GM21825 (cell line): ENCODE measurements around the gene MDFIC2.
A peak's percentile ranks its signal among the peaks of the same experiment; 100 is the strongest.
"Not testable (repeated sequence)": the region's sequence is repeated elsewhere in the genome, so short reads cannot be mapped to it uniquely, and the experiment has no call there.

Experiments
- ATAC-seq: cut with Tn5 transposase; IDR thresholded peaks from one replicate; pipeline ENCODE4 v1.9.1; 2021; ENCODE audit warnings: mild to moderate bottlenecking, moderate library complexity; ENCODE audit not compliant: unreplicated experiment

MDFIC2 gene

DNA sequence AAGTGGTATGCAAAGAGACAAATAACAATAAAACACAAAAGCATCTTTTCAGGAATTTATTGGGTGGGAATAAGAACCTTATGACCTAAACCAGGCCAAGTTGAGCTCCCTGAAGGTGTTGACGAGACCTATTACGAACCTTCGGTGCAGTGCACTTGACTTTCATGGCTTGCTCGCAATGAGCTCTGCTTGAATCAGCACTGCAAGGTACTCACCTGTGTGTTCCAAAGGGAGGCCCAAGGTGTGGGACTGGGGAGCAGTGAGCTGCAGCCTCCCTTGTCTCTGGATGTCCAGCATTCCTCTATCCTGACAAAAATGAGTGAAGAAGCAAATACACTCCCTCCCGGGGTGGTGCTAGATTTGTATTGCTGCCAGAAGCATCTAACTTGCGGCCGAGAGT lies at the start of gene MDFIC2:
TSS of gene MDFIC2 (minus strand) at position 303 of the 400 bp plus-strand sequence. CDS start 665 bp downstream, outside the sequence.
- no peak for ATAC-seq

DNA sequence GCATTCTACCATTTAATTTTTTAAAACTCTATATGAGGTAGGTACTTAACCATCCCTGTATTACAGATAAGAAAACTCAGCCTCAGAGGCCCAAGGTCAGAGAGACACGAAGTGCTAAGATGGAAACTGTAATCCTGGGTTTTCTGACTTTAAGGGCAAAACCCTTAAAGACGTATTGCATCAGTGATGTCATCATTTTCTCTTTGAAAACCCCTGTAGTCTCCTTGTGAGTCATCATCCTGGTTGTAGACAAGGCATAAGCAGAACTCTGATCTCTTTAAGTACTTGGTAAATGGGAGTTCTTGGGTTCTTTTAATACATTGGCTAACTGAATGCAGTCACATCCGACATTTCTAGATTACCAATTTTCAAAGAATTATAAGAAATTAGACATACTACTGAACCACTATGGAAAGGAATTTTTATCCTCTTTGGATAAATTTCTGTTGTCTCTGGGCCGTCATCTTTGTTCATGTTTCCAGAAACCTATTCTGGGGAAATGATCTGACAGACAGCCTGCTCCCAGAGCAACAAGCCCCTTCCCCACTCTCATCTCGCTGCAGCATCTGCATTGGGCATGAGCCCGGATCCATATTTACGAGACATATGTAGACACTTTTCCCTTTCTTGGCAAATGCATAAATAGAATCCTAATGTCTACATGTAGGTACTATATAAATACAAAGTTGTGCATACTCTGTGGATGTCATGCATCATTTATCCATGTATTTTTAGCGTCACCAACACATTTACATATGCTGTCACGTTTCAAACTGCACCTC lies 48.7 kb upstream of the MDFIC2 start:
- peak; percentile 85 for ATAC-seq

DNA sequence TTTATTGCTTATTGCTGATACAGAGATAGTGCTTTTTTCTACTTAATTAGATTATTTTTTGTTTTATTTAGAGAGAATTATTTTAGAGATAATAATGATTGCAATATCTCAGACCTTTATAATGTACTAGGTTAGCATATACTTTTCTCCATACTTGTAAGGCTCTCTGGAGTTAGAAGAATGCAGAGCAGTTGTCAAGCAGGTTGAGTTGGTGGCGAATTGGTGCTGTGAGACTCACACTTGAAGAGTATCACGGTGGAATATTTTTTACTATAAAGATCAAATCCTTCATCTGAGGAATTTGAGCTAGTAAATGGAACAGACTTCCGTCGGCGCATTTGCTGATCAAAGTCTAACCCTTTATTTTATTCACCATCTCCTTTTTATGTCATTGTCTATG lies 47.3 kb upstream of the MDFIC2 start:
- ATAC-seq = no peak

DNA sequence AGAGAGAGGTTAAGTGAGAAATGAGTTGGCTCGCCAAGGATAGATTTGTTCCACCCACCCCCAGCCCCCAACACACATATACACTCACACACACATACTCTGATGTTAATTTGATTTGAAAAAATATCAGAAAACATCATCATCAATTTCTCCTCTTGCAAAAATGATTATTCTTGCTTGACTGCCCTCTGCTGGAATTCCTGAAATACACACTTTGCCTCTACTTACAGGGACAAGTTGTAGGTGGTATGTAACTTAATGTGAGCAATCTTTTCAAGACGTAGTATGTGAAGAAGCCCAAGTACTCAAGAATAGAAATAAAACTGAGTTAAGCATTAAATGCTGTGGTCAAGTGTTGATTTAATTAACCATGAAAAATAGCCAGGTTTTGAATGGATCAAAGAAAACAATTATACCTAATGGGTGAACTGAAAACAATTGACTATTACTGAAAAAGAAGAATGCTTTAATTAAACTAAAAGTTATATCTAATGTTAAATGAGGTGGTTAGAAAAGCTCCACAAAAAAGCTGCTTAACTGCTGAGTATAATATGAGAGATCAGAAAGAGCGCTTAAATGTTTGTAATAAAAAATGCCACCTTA lies 46.6 kb upstream of the MDFIC2 start:
- no peak for ATAC-seq

DNA sequence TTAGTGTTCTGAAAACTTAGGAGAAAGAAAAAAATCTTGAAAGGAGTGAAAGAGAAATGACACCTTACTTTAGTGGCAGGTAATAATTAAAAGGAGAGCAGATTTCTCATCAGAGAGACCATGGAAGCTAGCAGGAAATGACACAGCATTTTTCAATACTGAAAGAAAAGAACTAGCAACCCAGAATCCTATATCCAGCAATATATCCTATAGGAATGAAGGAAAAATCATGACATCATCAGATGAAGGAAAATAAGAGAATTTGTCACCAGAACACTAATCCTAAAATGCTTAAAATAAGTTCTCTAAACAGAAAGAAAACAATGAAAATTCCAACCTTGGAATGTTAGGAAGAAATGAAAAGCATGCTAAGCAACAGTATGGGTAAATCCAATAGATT lies 39.8 kb upstream of the MDFIC2 start:
- ATAC-seq = no peak

DNA sequence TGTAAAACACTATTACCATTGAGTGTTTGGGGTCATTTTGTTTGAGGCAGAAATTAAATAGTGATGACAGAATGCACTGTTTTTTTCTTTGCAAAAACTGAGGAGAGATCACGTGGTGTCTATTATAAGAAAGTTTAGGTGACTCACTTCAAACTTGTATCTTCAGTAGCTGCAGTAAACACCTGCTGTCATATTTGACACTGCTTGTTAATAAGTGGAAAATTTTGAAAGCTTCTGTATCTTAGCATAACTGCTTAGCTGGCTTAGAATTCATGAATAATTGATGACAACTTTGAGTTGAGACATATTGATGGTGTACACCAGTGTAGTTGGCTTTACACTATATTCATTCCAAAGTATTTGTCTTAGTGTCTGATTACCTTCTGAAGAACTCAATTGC lies 29.7 kb upstream of the MDFIC2 start:
- no peak for ATAC-seq

DNA sequence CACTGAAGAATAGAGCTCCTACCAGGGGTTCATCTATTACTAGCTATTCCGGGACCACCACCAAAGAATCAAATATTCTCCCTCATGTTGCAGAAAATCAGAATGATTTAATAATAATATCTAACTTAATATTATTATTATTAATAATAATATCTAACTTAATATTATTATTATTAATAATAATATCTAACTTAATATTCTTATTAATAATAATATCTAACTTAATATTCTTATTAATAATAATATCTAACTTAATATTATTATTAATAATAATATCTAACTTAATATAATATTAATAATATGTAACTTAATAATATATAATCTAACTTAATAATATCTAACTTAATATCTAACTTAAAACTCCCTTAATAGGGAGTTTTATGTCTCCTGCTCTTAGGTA lies 24.4 kb upstream of the MDFIC2 start:
- not testable (repeated sequence) for ATAC-seq

DNA sequence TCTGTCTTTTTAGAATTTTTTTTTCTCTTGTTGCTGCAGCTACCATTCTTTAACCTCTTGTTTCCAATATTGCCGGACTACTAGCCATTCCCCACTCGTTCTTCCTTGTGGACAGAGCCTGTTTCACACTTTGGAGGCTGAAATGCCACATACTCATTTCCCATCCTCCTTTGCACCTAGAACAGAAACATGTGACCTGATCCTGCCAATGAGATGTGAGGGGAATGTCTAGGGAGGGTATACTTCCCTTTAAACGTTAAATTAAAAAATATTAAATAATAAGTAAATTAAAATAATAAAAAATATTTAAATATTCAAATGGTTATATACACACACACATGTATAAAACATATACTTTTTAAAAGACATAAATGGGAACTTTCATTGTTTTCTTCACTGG lies 20.6 kb upstream of the MDFIC2 start:
- ATAC-seq = no peak

DNA sequence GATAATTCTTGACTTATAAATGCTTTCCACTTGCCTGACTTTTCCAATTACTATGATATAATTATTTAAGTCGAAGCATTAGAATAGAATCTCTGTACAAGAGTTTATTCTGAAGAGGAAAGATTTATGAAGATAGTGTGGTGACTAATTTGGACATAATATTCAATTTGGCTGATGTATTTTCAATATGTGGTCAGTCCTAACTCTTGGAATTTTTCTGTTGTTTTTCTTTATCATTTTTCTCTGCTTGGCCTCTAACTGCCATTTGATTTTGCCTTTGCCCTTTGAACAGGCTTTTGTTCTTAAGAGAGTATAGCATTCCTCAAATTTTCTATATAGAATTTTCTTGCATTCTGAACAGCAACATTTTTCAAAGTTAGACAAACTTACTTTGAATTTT lies 2.6 kb upstream of the MDFIC2 start:
- no peak for ATAC-seq

DNA sequence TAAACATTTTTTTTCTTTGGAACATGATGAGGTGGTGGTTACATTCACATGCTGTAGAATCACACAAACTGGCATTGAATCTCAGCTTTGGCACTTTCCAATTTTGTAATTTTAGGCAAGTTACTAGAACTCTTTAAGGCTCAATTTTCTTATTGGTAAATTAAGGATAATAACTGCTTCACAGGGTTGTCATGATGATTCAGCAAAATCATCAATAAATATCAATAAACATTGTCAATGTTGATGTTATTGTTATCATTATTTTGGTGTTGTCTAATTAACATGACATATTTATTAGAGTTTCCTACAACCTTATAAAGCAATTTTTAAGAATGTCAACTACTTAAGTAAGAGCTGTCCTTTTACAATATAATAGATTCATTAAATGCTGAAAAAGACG lies 1.6 kb downstream of the MDFIC2 start:
- no peak for ATAC-seq

DNA sequence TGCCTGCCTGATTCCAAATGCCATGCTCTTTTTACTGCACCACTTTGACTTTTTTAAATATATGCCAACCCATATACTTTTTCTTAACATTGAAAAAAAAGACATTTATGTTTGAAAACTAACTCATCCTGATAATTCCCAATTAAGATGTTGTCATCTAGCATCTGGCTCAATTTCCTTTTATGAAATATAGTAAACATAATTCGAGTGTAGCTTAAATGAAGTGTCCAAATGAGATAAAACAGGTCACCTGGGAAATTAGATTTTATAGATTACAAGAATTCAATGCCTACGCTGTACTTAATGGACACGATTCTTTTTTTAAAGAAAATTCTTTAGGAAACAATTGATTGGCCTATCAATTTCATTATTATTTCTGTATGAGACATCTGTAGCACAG lies 2.8 kb downstream of the MDFIC2 start:
- no peak for ATAC-seq

DNA sequence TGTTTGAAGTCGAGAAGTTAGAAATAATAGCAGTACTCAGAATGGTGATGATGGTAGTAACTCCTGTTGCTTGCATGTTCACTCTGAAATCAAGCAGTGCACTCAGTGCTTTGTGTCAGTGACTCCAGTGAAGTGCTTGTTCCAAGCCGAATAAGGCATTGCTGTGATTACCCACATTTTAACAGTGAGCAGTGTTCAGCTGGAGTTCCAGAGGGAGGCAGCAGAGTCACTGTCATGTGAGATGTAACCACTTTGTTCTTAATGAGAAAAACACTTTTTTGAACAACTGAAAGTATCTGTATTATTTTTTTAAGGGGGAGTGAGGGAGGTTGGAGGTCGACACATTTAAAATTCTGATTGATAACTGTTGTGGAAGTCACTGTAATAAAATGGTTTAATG lies 3.7 kb downstream of the MDFIC2 start:
- ATAC-seq = no peak

DNA sequence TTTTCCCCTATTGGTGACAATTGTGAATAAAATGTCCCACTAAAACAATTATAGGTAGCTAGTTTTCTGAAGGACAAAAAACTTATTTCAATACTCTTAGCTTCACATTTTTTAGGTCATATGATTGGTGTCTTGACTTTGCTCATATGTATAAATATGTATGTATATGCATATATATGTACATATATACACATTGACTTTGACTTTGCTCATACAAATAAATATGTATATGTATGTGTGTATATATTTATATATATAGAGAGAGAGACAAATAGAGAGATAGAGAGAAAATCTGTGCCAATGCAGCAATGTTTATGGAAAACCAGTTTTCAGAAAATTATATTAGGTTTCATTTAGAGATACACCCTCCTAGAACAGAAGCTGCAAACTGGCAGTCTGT lies 5.7 kb downstream of the MDFIC2 start:
- no peak for ATAC-seq

DNA sequence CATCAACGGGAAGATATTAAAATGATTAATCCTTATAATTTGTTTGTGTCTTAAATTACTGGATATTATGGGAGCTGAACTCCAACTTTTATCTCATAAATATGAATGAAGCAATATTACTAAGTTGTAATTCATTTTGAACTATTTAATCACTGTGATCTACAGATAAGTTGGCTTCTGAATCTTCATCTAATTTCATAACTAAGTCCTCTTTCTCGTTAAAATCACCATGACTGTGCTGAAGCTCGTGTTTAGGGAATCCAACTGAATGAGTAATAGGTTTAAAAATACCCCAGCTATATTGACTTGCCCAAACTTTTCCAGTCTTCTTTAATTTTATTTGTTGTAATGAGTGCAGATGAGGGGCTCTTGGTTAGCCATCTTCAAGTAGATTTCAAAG lies 14.1 kb downstream of the MDFIC2 start:
- no peak for ATAC-seq

DNA sequence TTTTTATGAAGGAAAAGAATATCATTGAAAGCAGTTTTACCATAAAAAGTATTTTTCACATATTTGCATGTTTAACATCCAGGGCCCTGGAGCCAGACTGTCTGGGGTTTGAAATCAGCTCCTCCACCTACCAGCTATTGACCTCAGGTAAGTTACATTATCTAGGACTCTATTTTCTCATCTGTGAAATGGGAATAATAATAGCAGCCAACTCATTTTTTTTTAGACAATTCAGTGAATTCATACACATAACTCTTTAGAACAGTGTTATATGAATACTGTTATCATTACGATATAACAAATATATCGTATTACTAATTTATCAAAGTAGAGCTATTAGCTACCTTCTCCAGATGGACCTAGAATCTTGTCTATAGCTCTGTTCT lies 21.3 kb downstream of the MDFIC2 start:
- no peak for ATAC-seq

DNA sequence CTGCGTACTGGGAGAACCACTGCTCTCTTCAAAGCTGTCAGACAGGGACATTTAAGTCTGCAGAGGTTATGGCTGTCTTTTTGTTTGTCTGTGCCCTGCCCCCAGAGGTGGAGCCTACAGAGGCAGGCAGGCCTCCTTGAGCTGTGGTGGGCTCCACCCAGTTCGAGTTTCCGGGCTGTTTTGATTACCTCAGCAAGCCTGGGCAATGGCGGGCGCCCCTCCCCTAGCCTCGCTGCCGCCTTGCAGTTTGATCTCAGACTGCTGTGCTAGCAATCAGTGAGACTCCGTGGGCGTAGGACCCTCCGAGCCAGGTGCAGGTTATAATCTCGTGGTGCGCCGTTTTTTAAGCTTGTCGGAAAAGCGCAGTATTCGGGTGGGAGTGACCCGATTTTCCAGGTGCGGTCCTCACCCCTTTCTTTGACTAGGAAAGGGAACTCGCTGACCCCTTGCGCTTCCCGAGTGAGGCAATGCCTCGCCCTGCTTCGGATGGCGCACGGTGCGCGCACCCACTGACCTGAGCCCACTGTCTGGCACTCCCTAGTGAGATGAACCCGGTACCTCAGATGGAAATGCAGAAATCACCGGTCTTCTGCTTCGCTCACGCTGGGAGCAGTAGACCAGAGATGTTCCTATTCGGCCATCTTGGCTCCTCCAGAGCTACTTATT lies 21.9 kb downstream of the MDFIC2 start:
- ATAC-seq = not testable (repeated sequence)

DNA sequence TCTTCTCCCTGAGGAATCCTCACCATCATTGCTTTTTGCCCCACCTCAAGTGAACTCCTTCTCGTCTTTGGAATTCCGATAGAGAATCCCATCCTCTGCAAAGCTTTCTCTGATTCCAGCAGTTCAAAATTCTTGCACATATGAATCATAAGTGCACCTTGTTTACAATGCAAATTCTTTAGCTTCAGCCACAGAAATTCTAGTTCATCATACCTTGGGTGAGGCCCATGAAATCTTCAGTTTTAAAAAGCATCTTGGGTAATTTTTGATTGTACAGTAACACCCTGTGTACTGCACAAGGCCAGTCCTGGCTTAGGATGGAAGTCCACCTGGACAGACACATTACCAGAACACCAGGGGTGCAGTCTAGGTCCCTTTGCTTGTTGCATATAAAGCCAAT lies 30.8 kb downstream of the MDFIC2 start:
- ATAC-seq = no peak

DNA sequence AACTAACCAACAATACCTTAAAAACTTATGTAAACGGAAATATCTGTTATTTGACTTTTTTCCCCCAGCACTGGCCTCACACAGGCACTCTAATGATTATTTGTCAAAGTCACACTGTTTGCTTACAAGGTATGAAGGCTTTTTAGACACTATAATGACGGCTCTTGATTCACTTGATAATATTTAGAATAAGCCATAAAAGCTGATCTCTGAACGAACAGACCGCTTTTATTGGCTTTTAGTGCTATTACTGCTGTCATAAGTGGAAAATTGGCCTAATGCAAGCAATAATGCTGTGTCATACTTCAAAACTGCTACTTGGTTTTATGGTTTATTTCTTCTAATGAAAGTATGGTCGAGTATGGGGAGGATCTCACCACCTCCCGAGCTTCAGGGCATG lies 35.1 kb downstream of the MDFIC2 start:
- no peak for ATAC-seq

DNA sequence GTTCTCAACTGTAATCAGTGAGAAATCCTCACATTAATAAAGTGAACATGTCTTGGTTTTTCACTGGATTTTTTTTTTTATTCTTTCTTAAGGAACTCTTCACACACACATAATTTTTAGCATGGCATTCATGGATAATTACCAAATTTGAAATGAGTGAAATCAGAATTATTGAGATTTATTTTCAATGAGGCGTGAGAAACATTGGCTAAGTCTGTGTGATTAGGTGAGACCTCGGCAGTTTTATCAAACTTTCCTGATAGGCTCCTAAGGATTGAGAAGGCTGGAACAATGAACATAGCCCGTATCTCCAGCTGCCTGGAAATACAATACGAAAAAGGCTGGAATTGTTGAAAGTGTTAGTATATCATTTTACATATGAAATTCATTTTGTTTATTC lies 35.5 kb downstream of the MDFIC2 start:
- no peak for ATAC-seq

DNA sequence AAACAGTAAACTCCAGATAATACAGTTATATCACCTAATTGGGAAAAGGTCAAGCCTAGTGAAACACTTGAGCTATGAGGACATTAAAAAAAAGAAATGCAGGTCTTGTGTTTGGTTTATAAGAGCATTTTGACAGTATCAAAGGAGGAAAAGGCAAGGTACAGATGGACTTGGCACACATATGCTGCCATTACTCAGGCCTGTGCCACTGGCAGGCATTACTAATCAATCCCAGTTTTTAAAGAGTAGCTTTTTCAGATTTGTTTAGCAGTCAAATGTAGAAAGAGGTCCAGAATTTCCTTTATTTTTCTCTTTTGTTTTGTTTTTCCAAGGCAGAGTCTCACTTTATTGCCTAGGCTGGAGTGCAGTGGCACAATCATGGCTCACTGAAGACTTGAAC lies 38.9 kb downstream of the MDFIC2 start:
- ATAC-seq = no peak

DNA sequence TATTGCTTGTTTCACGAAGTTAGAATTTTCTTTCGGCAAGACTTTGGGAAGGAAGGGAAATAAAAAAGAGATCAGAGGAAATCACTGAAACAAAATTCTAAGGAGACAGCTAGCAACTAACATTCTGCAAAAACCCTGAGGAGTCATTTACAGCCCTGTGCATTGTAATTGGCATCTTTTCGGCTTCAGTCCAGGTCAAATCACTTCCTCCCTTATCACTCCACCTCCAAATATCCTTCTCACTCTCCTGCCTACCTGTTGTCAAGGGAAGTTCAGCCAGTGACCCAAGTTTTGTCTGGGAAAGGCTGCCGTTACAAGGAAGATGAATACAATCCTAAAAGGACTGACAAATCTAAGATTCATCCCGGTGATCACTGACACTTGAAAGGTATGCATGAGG lies 39.6 kb downstream of the MDFIC2 start:
- no peak for ATAC-seq

DNA sequence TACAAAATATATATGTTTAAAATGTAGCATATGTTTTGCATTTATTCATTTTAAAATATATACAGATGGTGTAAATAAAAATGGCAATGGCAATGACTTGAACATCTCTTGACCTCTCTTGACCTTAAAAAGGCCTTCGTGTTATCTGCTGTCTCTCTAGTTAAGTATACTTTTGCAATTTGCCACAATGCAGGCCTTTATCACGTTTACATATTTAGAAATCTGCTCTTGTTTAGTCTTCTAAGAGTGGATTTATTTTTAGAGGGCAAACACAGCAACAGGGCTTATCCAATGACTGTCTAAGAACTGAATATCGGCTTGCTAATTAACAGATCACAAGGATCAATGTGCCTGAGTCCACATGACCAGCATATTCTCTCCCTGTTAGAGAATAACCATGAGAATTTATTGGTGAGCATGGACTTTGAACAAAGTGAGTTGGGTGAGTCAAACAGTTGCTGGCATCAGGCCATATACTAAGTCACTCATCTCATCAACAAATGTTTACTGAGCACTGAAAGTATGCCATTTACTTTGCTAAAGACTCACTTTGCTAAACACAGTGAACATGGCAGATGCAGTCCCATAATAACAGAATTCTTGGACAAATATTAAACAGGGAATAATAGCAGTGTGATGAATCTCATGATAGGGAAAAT lies 48.2 kb downstream of the MDFIC2 start:
- ATAC-seq = no peak
